BE2C (cell line): ENCODE measurements around the gene GNAQ.

Experiments used
- DNase-seq: peaks from one replicate; pipeline ENCODE4 v3.0.0-alpha.2; 2020
- H3K27me3 ChIP-seq: fragments of 250-450 bp; sonication (Bioruptor Pico); 2 replicates; pipeline ENCODE4 v1.5.1; 2020; ENCODE audit warnings: mild to moderate bottlenecking
- H3K36me3 ChIP-seq: fragments of 250-450 bp; sonication (Bioruptor Pico); 2 replicates; pipeline ENCODE4 v1.5.1; 2020; ENCODE audit warnings: mild to moderate bottlenecking
- H3K4me1 ChIP-seq: fragments of 250-450 bp; sonication (Bioruptor Pico); 2 replicates; pipeline ENCODE4 v1.5.1; 2020
- H3K4me3 ChIP-seq: 2 replicates; pipeline ENCODE4 v1.5.1; 2011; ENCODE audit warnings: low read depth, low read length
- H3K9me3 ChIP-seq: fragments of 250-450 bp; sonication (Bioruptor Pico); 2 replicates; pipeline ENCODE4 v1.5.1; 2020
- CTCF ChIP-seq: IDR thresholded peaks from 2 replicates; pipeline ENCODE4 v1.5.1; 2012; ENCODE audit warnings: mild to moderate bottlenecking, low read depth, low read length

The GNAQ gene

GRCh38 chr9:77907585-77907984 lies 124.0 kb downstream of the GNAQ start:
- no peak for TF ChIP-seq CTCF
- Histone ChIP-seq H3K36me3 (no peaks in the 10 kb centered on the region), H3K4me3 (no peak overlapping the region), H3K9me3 (no peaks in the 10 kb centered on the region), H3K27me3 (no peaks in the 10 kb centered on the region), H3K4me1 (peaks cover 8% of the 10 kb centered on the region)
- DNase-seq = no peak

- no peak for DNase-seq
- no peaks in the 10 kb centered on the region for H3K36me3 ChIP-seq
- no peak for TF ChIP-seq CTCF
- H3K4me1 ChIP-seq = peaks cover 8% of the 10 kb centered on the region
- H3K27me3 ChIP-seq = no peaks in the 10 kb centered on the region
- no peak overlapping the region for H3K4me3 ChIP-seq
- no peaks in the 10 kb centered on the region for H3K9me3 ChIP-seq
Measured at GRCh38 chr9:77906991-77907390, 124.6 kb downstream of the GNAQ start.

- peaks cover 4% of the 10 kb centered on the region; the same call in 1 of the 2 replicates for H3K36me3 ChIP-seq
- no peak for DNase-seq
- no peak overlapping the region for H3K4me3 ChIP-seq
- H3K4me1 ChIP-seq = peaks cover 8% of the 10 kb centered on the region
- TF ChIP-seq CTCF = no peak
- no peaks in the 10 kb centered on the region for H3K9me3 ChIP-seq
- no peaks in the 10 kb centered on the region for H3K27me3 ChIP-seq
Measured at GRCh38 chr9:77903666-77904285, 127.8 kb downstream of the GNAQ start.

GRCh38 chr9:77901771-77902170 lies 129.8 kb downstream of the GNAQ start:
- peaks cover 13% of the 10 kb centered on the region for H3K4me1 ChIP-seq
- no peaks in the 10 kb centered on the region for H3K9me3 ChIP-seq
- H3K36me3 ChIP-seq = peaks cover 4% of the 10 kb centered on the region; the same call in 1 of the 2 replicates
- H3K27me3 ChIP-seq = no peaks in the 10 kb centered on the region
- no peak for TF ChIP-seq CTCF
- DNase-seq = no peak
- H3K4me3 ChIP-seq = no peak overlapping the region

- no peak for DNase-seq
- Histone ChIP-seq H3K4me1 (peaks cover 19% of the 10 kb centered on the region), H3K36me3 (peaks cover 4% of the 10 kb centered on the region; the same call in 1 of the 2 replicates), H3K4me3 (no peak overlapping the region), H3K9me3 (no peaks in the 10 kb centered on the region), H3K27me3 (no peaks in the 10 kb centered on the region)
- no peak for TF ChIP-seq CTCF
Measured at GRCh38 chr9:77901018-77901417, 130.6 kb downstream of the GNAQ start.

- no peak overlapping the region for H3K4me3 ChIP-seq
- no peaks in the 10 kb centered on the region for H3K27me3 ChIP-seq
- no peak for DNase-seq
- peaks cover 22% of the 10 kb centered on the region for H3K4me1 ChIP-seq
- no peaks in the 10 kb centered on the region for H3K9me3 ChIP-seq
- TF ChIP-seq CTCF = no peak
- H3K36me3 ChIP-seq = peaks cover 6% of the 10 kb centered on the region
Measured at GRCh38 chr9:77899679-77900354, 131.8 kb downstream of the GNAQ start.
